Measurements from ENCODE around the gene DMC1. TPM values are rescaled to one million over a fixed set of nuclear protein-coding genes. Genes with fewer than 3 reads are reported as not detected.

DMC1 gene
- total and polyA plus RNA-seq, 9 of the 15 experiments (the other 6 are each of a cell fraction or from before 2014, with no cell fraction given), result 5.5 to 55.5 (median 9.8) TPM

GRCh38 chr22:38523029-38523428, 47.0 kb downstream of the DMC1 start:
- WGBS (ENCODE audit: insufficient coverage, low coverage, missing lambda C conversion rate), result 81% methylated on average over 3 of the region's 3 CpGs
- Histone ChIP-seq H2AFZ (ENCODE audit: low read depth, low read length) (no peak overlapping the region), H3K79me2 (ENCODE audit: control insufficient read depth, insufficient read depth, low read length) (no peaks in the 10 kb centered on the region), H3K9me3 (replicated peaks; ENCODE audit: control insufficient read depth, insufficient read depth, low read depth, low read length) (no peaks in the 10 kb centered on the region), H3K36me3 (ENCODE audit: control insufficient read depth, insufficient read depth, low read length) (no peaks in the 10 kb centered on the region), H3K4me3 (no peak overlapping the region), H3K9me1 (ENCODE audit: control insufficient read depth, insufficient read depth, low read length) (no peaks in the 10 kb centered on the region), H3K9ac (ENCODE audit: insufficient read depth in 1 of 2, low read depth in 2 of 2, low read length in 2 of 2) (no peak overlapping the region), H3K27me3 (ENCODE audit: control insufficient read depth in 2 of 2, insufficient read depth in 2 of 2, low read length in 2 of 2) (no peaks in the 10 kb centered on the region), H3K4me2 (ENCODE audit: insufficient read depth, low read length) (no peak overlapping the region), H3K27ac (ENCODE audit: extremely low read depth, low read depth, low read length) (no peak overlapping the region), H4K20me1 (replicated peaks; ENCODE audit: control insufficient read depth, insufficient read depth, low read length) (no peaks in the 10 kb centered on the region), H3K4me1 (replicated peaks in 1 of 2; ENCODE audit: control insufficient read depth in 2 of 2, insufficient read depth in 2 of 2, low read length in 2 of 2) (no peaks in the 10 kb centered on the region; a peak in 2 of 5 replicates)
- POLR2A ChIA-PET, result interaction anchor here (2.5 kb wide), 1 partner anchor 8 kb away, joined by 11 read pairs; no protein-coding TSS in a partner anchor
- FAIRE-seq (no peak), ATAC-seq (no peak), DNase-seq (ENCODE audit: extremely low read depth in 1 of 4, low spot score in 3 of 4) (no peak)
- CTCF ChIA-PET (ENCODE audit: low intra/inter-chr PET ratio), result no interaction called here
- no peak for TF ChIP-seq IRF9 (tag; IDR thresholded peaks at IDR 0.05)
- no peak for TF ChIP-seq KAT7 (CRISPR knock-in tag; IDR thresholded peaks at IDR 0.05; ENCODE audit: borderline replicate concordance)
- TF ChIP-seq MED1 (CRISPR knock-in tag; IDR thresholded peaks at IDR 0.05; ENCODE audit: borderline replicate concordance), result no peak
- TF ChIP-seq LEF1 (IDR thresholded peaks at IDR 0.05), result no peak
- TF ChIP-seq EWSR1 (IDR thresholded peaks at IDR 0.05; ENCODE audit: borderline replicate concordance, low read depth, partially characterized antibody), result no peak
- no peak for TF ChIP-seq SP1 (CRISPR knock-in tag; IDR thresholded peaks at IDR 0.05)
- TF ChIP-seq KDM2B (CRISPR knock-in tag; IDR thresholded peaks at IDR 0.05), result no peak
- TF ChIP-seq ATF3 (IDR thresholded peaks at IDR 0.05), result no peak
- TF ChIP-seq ATF3 (CRISPR knock-in tag; conservative IDR thresholded peaks at IDR 0.05), result no peak
- no peak for TF ChIP-seq ZNF561 (CRISPR knock-in tag; conservative IDR thresholded peaks at IDR 0.05)
- no peak for TF ChIP-seq NCOA2 (IDR thresholded peaks at IDR 0.05; ENCODE audit: partially characterized antibody in 2 of 2)
- no peak for TF ChIP-seq NELFE (IDR thresholded peaks at IDR 0.05; ENCODE audit: insufficient read depth, insufficient read length)
- TF ChIP-seq MEIS2 (IDR thresholded peaks at IDR 0.05; ENCODE audit: partially characterized antibody), result no peak
- no peak for TF ChIP-seq ZNF133 (CRISPR knock-in tag; IDR thresholded peaks at IDR 0.05)
- no peak for TF ChIP-seq BCLAF1 (IDR thresholded peaks at IDR 0.05; ENCODE audit: borderline replicate concordance in 1 of 2, control insufficient read depth in 1 of 2, low read depth in 2 of 2, low read length in 1 of 2)
- no peak for TF ChIP-seq NFATC3 (IDR thresholded peaks at IDR 0.05)
- BruUV-seq (replicated peaks), result no TSS peak
- in situ Hi-C loops (cut with MboI), result no loop called here
- intact Hi-C loops (cut with micrococcal nuclease), result no loop called here

All from K562 (cell line).